Amniotic stem cell (primary cell): ENCODE data around the gene CCDC197.
A peak's percentile ranks its signal among the peaks of the same experiment; 100 is the strongest.

Source experiments
- DNase-seq: peaks from one replicate; lab custom pipeline; 2025; lab: John Stamatoyannopoulos, UW

CCDC197 gene

GRCh38 chr14:94000267-94000666 lies 3.2 kb downstream of the CCDC197 start:
- DNase-seq = no peak

- no peak for DNase-seq
These were observed 3.9 kb downstream of the CCDC197 start for GRCh38 chr14:94001016-94001415.

GRCh38 chr14:94001501-94002396 lies 4.6 kb downstream of the CCDC197 start:
- peak; percentile 53 for DNase-seq

GRCh38 chr14:94003397-94003796 lies 6.3 kb downstream of the CCDC197 start:
- no peak for DNase-seq

GRCh38 chr14:94004015-94004414 lies 6.9 kb downstream of the CCDC197 start:
- DNase-seq = no peak

- no peak for DNase-seq
These were observed 8.4 kb downstream of the CCDC197 start for GRCh38 chr14:94005324-94006073.

- DNase-seq = no peak
These were observed 11.1 kb downstream of the CCDC197 start for GRCh38 chr14:94008234-94008633.

GRCh38 chr14:94009767-94010166 lies 12.7 kb downstream of the CCDC197 start:
- DNase-seq = peak; percentile 10

GRCh38 chr14:94010625-94011024 lies 13.5 kb downstream of the CCDC197 start:
- no peak for DNase-seq

- no peak for DNase-seq
These were observed 14.7 kb downstream of the CCDC197 start for GRCh38 chr14:94011795-94012194.

GRCh38 chr14:94014382-94014781 lies 17.3 kb downstream of the CCDC197 start:
- DNase-seq = no peak

GRCh38 chr14:94015223-94015622 lies 18.1 kb downstream of the CCDC197 start:
- DNase-seq = no peak

GRCh38 chr14:94016446-94016976 lies 19.4 kb downstream of the CCDC197 start:
- no peak for DNase-seq

- no peak for DNase-seq
These were observed 21.2 kb downstream of the CCDC197 start for GRCh38 chr14:94018308-94018707.

- no peak for DNase-seq
These were observed 22.2 kb downstream of the CCDC197 start for GRCh38 chr14:94019329-94019728.

GRCh38 chr14:94020267-94020666 lies 23.2 kb downstream of the CCDC197 start:
- DNase-seq = no peak

- no peak for DNase-seq
These were observed 23.9 kb downstream of the CCDC197 start for GRCh38 chr14:94021001-94021400.

- DNase-seq = no peak
These were observed 24.5 kb downstream of the CCDC197 start for GRCh38 chr14:94021416-94022157.

- no peak for DNase-seq
These were observed 25.7 kb downstream of the CCDC197 start for GRCh38 chr14:94022532-94023411.

- no peak for DNase-seq
These were observed 27.4 kb downstream of the CCDC197 start for GRCh38 chr14:94024549-94024948.

GRCh38 chr14:94025720-94026119 lies 28.6 kb downstream of the CCDC197 start:
- no peak for DNase-seq
